GM04504 (cell line): Measurements from ENCODE around the gene LUZP4.
"Not testable (repeated sequence)": the region's sequence is repeated elsewhere in the genome, so short reads cannot be mapped to it uniquely, and the experiment has no call there.

Source experiments
- DNase-seq: peaks from one replicate; pipeline ENCODE4 v3.0.0-alpha.2; 2012; ENCODE audit warnings: low read depth

The LUZP4 gene

GRCh38 chrX:115337491-115338144 is 48.1 kb downstream of the LUZP4 start:
- peak; percentile 45 for DNase-seq

- DNase-seq, result no peak
These were observed 50.0 kb downstream of the LUZP4 start for GRCh38 chrX:115339441-115340025.

GRCh38 chrX:115341421-115341820 is 51.9 kb downstream of the LUZP4 start:
- DNase-seq, result no peak

GRCh38 chrX:115344885-115345614 is 55.5 kb downstream of the LUZP4 start:
- peak; percentile 86 for DNase-seq

GRCh38 chrX:115345615-115346014 is 56.1 kb downstream of the LUZP4 start:
- no peak for DNase-seq

- DNase-seq, result not testable (repeated sequence)
These were observed 57.2 kb downstream of the LUZP4 start for GRCh38 chrX:115346738-115347137.

- no peak for DNase-seq
These were observed 59.1 kb downstream of the LUZP4 start for GRCh38 chrX:115348446-115349225.

GRCh38 chrX:115350711-115351381 is 61.3 kb downstream of the LUZP4 start:
- DNase-seq, result peak; percentile 51

- no peak for DNase-seq
These were observed 66.9 kb downstream of the LUZP4 start for GRCh38 chrX:115356369-115356768.
